ENCODE results near the gene BACH2. TPM values are rescaled to one million over a fixed set of nuclear protein-coding genes. Genes with fewer than 3 reads are reported as not detected.
A peak's percentile ranks its signal among the peaks of the same experiment; 100 is the strongest.

Gene BACH2
- total RNA-seq, 1 experiment from 2014 or later = 3.3 TPM

DNA sequence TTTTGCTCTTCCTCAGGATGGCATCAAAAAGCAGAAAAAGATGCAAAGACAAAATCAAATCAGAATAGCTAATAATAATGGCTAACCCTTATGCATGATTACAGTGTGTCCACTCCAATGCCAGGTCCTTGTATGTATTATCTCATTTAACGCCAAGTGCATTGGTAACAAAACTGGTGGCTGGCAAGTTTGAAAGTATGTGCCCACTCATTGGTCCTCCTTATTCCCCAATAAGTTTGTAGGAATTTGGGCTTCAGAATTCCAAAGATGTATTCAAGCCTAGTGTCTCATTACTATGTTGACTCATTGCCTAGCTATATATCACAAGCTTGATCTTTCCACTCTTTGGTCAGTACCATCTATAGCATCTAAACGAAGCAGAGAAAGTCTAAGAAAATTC is 205.8 kb downstream of the BACH2 start:
- TF ChIP-seq RAD21 (IDR thresholded peaks at IDR 0.05; ENCODE audit: low read depth) (no peak), CBX3 (IDR thresholded peaks at IDR 0.05; ENCODE audit: low read depth) (no peak), EGR1 (IDR thresholded peaks at IDR 0.05; ENCODE audit: low read depth) (no peak)
- H3K9me2 ChIP-seq (ENCODE audit: insufficient read depth) = no peaks in the 10 kb centered on the region
- H3K9me3 ChIP-seq (ENCODE audit: control insufficient read depth in 1 of 2, insufficient read depth in 1 of 2, low read depth in 1 of 2, low read length in 2 of 2) = no peaks in the 10 kb centered on the region
- ATAC-seq = no peak
- RAD21 ChIA-PET (ENCODE audit: low non-redundant PET in 1 of 2, low total read pairs in 2 of 2, uncharacterized antibody in 2 of 2, unreplicated experiment in 2 of 2) = no interaction called here
- H3K4me2 ChIP-seq (ENCODE audit: low read length) = no peak overlapping the region
- no peaks in the 10 kb centered on the region for H3K27me3 ChIP-seq (ENCODE audit: insufficient read depth, low read length)
- POLR2A ChIA-PET = no interaction called here
- H3K9ac ChIP-seq (ENCODE audit: low read length) = no peak overlapping the region
- no peak overlapping the region for H2AFZ ChIP-seq (ENCODE audit: low read depth, low read length, poor library complexity, severe bottlenecking)
- no peak overlapping the region for H3K27ac ChIP-seq (ENCODE audit: low read depth, low read length)
- H3K79me2 ChIP-seq (ENCODE audit: insufficient read depth, low read length) = no peaks in the 10 kb centered on the region
- no peak overlapping the region for H3K4me3 ChIP-seq (replicated peaks in 1 of 2; ENCODE audit: low read depth in 1 of 2, low read length in 2 of 2)
- no TSS peak for BruUV-seq (replicated peaks)
- H4K20me1 ChIP-seq (ENCODE audit: insufficient read depth) = no peaks in the 10 kb centered on the region
- no peaks in the 10 kb centered on the region for H3K36me3 ChIP-seq (ENCODE audit: control insufficient read depth in 1 of 2, insufficient read depth in 2 of 2, low read length in 2 of 2)
- intact Hi-C loops (cut with micrococcal nuclease) = no loop called here
- peaks cover 0 to 20% of the 10 kb centered on the region in 2 experiments; a peak in 2 of 4 replicates for H3K4me1 ChIP-seq (ENCODE audit: control insufficient read depth in 1 of 2, insufficient read depth in 2 of 2, low read length in 2 of 2)
- no peak for DNase-seq (ENCODE audit: low read depth, low spot score)
- CTCF ChIA-PET = no interaction called here

DNA sequence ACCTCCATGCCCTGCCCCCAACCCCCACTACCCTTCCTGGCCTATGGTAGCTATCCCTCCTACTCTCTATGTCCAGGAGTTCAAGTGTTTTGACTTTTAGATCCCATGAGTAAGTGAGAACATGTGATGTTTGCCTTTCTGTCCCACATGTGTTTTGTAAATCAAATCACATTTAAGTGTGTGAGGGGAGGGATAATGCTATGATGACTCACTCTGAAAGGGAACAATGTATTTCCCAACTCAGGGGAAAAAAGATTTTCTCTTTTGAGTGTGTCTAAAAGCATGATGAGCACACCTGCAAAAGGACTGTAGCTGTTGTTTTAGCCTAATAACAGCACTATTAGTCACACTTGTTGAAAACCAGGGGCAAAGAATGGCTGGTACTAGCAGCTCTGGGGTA is 208.6 kb downstream of the BACH2 start:
- no peaks in the 10 kb centered on the region for H3K9me3 ChIP-seq (ENCODE audit: control insufficient read depth in 1 of 2, insufficient read depth in 1 of 2, low read depth in 1 of 2, low read length in 2 of 2)
- POLR2A ChIA-PET = no interaction called here
- H2AFZ ChIP-seq (ENCODE audit: low read depth, low read length, poor library complexity, severe bottlenecking) = no peak overlapping the region
- H3K27ac ChIP-seq (ENCODE audit: low read depth, low read length) = no peak overlapping the region
- no TSS peak for BruUV-seq (replicated peaks)
- H3K4me2 ChIP-seq (ENCODE audit: low read length) = no peak overlapping the region
- no peaks in the 10 kb centered on the region for H3K79me2 ChIP-seq (ENCODE audit: insufficient read depth, low read length)
- intact Hi-C loops (cut with micrococcal nuclease) = no loop called here
- H3K9me2 ChIP-seq (ENCODE audit: insufficient read depth) = no peaks in the 10 kb centered on the region
- H3K9ac ChIP-seq (ENCODE audit: low read length) = no peak overlapping the region
- H3K27me3 ChIP-seq (ENCODE audit: insufficient read depth, low read length) = no peaks in the 10 kb centered on the region
- no peak overlapping the region for H3K4me3 ChIP-seq (replicated peaks in 1 of 2; ENCODE audit: low read depth in 1 of 2, low read length in 2 of 2)
- TF ChIP-seq EZH2 (IDR thresholded peaks at IDR 0.05) = no peak
- peak; percentile 52 for TF ChIP-seq CEBPB (IDR thresholded peaks at IDR 0.05; ENCODE audit: low read depth)
- peak; percentile 24; the same call in 1 of the 2 replicates for TF ChIP-seq JUND (IDR thresholded peaks at IDR 0.05)
- no peak for TF ChIP-seq ZFX (IDR thresholded peaks at IDR 0.05)
- peaks cover 0 to 20% of the 10 kb centered on the region in 2 experiments; a peak in 2 of 4 replicates for H3K4me1 ChIP-seq (ENCODE audit: control insufficient read depth in 1 of 2, insufficient read depth in 2 of 2, low read length in 2 of 2)
- no peak for ATAC-seq
- H3K36me3 ChIP-seq (ENCODE audit: control insufficient read depth in 1 of 2, insufficient read depth in 2 of 2, low read length in 2 of 2) = no peaks in the 10 kb centered on the region
- no peak for DNase-seq (ENCODE audit: low read depth, low spot score)
- H4K20me1 ChIP-seq (ENCODE audit: insufficient read depth) = no peaks in the 10 kb centered on the region
- RAD21 ChIA-PET (ENCODE audit: low non-redundant PET in 1 of 2, low total read pairs in 2 of 2, uncharacterized antibody in 2 of 2, unreplicated experiment in 2 of 2) = no interaction called here
- CTCF ChIA-PET = no interaction called here

Measured in HCT116 (cell line).